B cell (primary cell): Measurements from ENCODE around the gene CASD1. TPM values are rescaled to one million over a fixed set of nuclear protein-coding genes. Genes with fewer than 3 reads are reported as not detected.

Experiments
- ATAC-seq: fragments of 200-7000 bp; cut with Tn5 transposase; one replicate; pipeline ENCODE4 v1.10.0; 2021; ENCODE audit warnings: low read depth, mild to moderate bottlenecking, moderate number of reproducible peaks, moderate library complexity
- CTCF ChIA-PET: fragments of 350-600 bp; sonication (Branson Sonifier 250); formaldehyde crosslinking; loops from one replicate; lab custom pipeline; 2021; ENCODE audit warnings: antibody characterized with exemption, inconsistent platforms; lab: Charles Lee
- POLR2A ChIA-PET: fragments of 350-600 bp; sonication (Branson Sonifier 250); formaldehyde crosslinking; loops from one replicate; lab custom pipeline; 2021; ENCODE audit warnings: antibody characterized with exemption; lab: Charles Lee
- DNase-seq: peaks from one replicate; pipeline ENCODE4 v3.0.0; 2013
- H2AFZ ChIP-seq: 2 replicates; pipeline ENCODE4 v1.6.1; 2012; ENCODE audit warnings: mild to moderate bottlenecking, low read depth, low read length; ENCODE audit not compliant: insufficient read depth, poor library complexity, severe bottlenecking
- H3K27ac ChIP-seq, 2 donors: 1 replicate in 1 of 2; 2 replicates in 1 of 2; pipeline ENCODE4 v1.5.1; 2012 to 2013; ENCODE audit warnings: low read length in 2 of 2, mild to moderate bottlenecking in 2 of 2, moderate library complexity in 1 of 2
- H3K27me3 ChIP-seq, 4 experiments: fragments of 200-600 bp in 1 of 4; sonication (generic) in 1 of 4; replicated peaks in 1 of 4; 1 replicate in 2 of 4; 2 replicates in 2 of 4; pipeline versions ENCODE4 v1.6.1 to v1.7.0; 2013 to 2016; ENCODE audit warnings: low read length in 3 of 4, mild to moderate bottlenecking in 2 of 4, mixed read lengths in 1 of 4, moderate library complexity in 1 of 4; ENCODE audit not compliant: insufficient read depth in 4 of 4, control insufficient read depth in 3 of 4; ENCODE audit errors: control extremely low read depth in 1 of 4
- H3K36me3 ChIP-seq, 2 experiments: replicated peaks in 1 of 2; 1 replicate in 1 of 2; 2 replicates in 1 of 2; pipeline versions ENCODE4 v1.6.1 to v1.7.1; 2013; ENCODE audit warnings: low read length in 1 of 2; ENCODE audit not compliant: insufficient read depth in 2 of 2, control insufficient read depth in 1 of 2; ENCODE audit errors: control extremely low read depth in 1 of 2, extremely low read depth in 1 of 2
- H3K4me1 ChIP-seq, 2 donors: fragments of 200-600 bp in 1 of 2; sonication (generic) in 1 of 2; 1 replicate in 1 of 2; 2 replicates in 1 of 2; pipeline versions ENCODE4 v1.5.1 to v1.6.1; 2013 to 2017; ENCODE audit warnings: low read length in 2 of 2; ENCODE audit not compliant: control insufficient read depth in 2 of 2, insufficient read depth in 2 of 2
- H3K4me2 ChIP-seq: replicated peaks from 2 replicates; pipeline ENCODE3; 2012; ENCODE audit warnings: mild to moderate bottlenecking, low read depth, low read length; ENCODE audit not compliant: poor library complexity, severe bottlenecking
- H3K4me3 ChIP-seq, 5 experiments: fragments of 200-600 bp in 1 of 5; sonication (generic) in 1 of 5; 1 replicate in 3 of 5; 2 replicates in 2 of 5; pipeline versions ENCODE4 v1.5.1 to v1.7.0; 2011 to 2016; ENCODE audit warnings: low read length in 4 of 5, mild to moderate bottlenecking in 4 of 5, low read depth in 2 of 5, control low read depth in 1 of 5, moderate library complexity in 1 of 5; ENCODE audit not compliant: insufficient read depth in 1 of 5; ENCODE audit errors: control extremely low read depth in 1 of 5, extremely low read depth in 1 of 5
- H3K79me2 ChIP-seq: fragments of 200-600 bp; sonication (generic); one replicate; pipeline ENCODE4 v1.6.0; 2016; ENCODE audit warnings: low read length; ENCODE audit not compliant: control insufficient read depth, insufficient read depth
- H3K9ac ChIP-seq: fragments of 200-600 bp; sonication (generic); 2 replicates; pipeline ENCODE4 v1.6.1; 2017; ENCODE audit warnings: mild to moderate bottlenecking, low read length, moderate library complexity
- H3K9me3 ChIP-seq, 3 donors: one replicate each; pipeline versions ENCODE4 v1.6.1 to v1.7.1; 2013; ENCODE audit warnings: low read length in 2 of 3; ENCODE audit not compliant: control insufficient read depth in 2 of 3, insufficient read depth in 1 of 3; ENCODE audit errors: control extremely low read depth in 1 of 3
- H4K20me1 ChIP-seq: 2 replicates; pipeline ENCODE4 v1.6.0; 2012; ENCODE audit warnings: mild to moderate bottlenecking, low read length; ENCODE audit not compliant: insufficient read depth, control insufficient read depth, poor library complexity, severe bottlenecking
- H3K27ac Mint-ChIP-seq: one replicate; pipeline ENCODE4 v1.8.0; 2021; ENCODE audit warnings: mixed read lengths
- H3K27me3 Mint-ChIP-seq: one replicate; pipeline ENCODE4 v1.8.0; 2021; ENCODE audit warnings: mixed read lengths
- H3K4me1 Mint-ChIP-seq: one replicate; pipeline ENCODE4 v1.8.0; 2021; ENCODE audit warnings: mixed read lengths
- H3K4me3 Mint-ChIP-seq: one replicate; pipeline ENCODE4 v1.8.0; 2021; ENCODE audit warnings: mixed read lengths
- H3K9me3 Mint-ChIP-seq: one replicate; pipeline ENCODE4 v1.8.0; 2022; ENCODE audit warnings: mixed read lengths; ENCODE audit not compliant: insufficient read depth
- EZH2 ChIP-seq: IDR thresholded peaks from 2 replicates; pipeline ENCODE4 v1.6.1; 2012; ENCODE audit warnings: borderline replicate concordance, low read depth, mild to moderate bottlenecking, moderate library complexity, low read length; ENCODE audit not compliant: insufficient read depth, poor library complexity, severe bottlenecking
- WGBS: methylation state at CpG from one replicate; pipeline ENCODE4 v1.1.5; 2013; ENCODE audit warnings: missing lambda C conversion rate; ENCODE audit not compliant: insufficient coverage; 5-methylcytosine and 5-hydroxymethylcytosine counted together
- intact Hi-C: fragments of 100-400 bp; cut with micrococcal nuclease; formaldehyde crosslinking; loops from one replicate; pipeline ENCODE4 v1.10.0; 2022
- polyA plus RNA-seq: library from polyadenylated mRNA; depleted of rRNA; stranded (reverse); fragments of >200 nt; gene quantifications from 2 replicates; pipeline ENCODE4 v1.2.3, GENCODE V29; 2012
- small RNA-seq: library from RNA; depleted of rRNA; stranded (forward); fragments of <200 nt; gene quantifications from one replicate; pipeline ENCODE3, GENCODE V24; 2012; ENCODE audit warnings: low replicate concordance, low read depth; ENCODE audit not compliant: insufficient read length
- total RNA-seq, 2 donors: library from RNA; stranded (reverse); fragments of 120-200 nt in 1 of 2; gene quantifications; 1 replicate in 1 of 2; 2 replicates in 1 of 2; pipeline versions ENCODE4 v1.2.3 to v1.2.4, GENCODE V29; 2013 to 2022
- TF ChIP-seq, protein P1 (sequence below): fragments of 200-600 bp; IDR thresholded peaks from one replicate; pipeline ENCODE4 v1.8.0; 2022; ENCODE audit warnings: antibody characterized with exemption, mild to moderate bottlenecking

CASD1 gene
- total and polyA plus RNA-seq, 2 donors (not counting 1 experiment from before 2014, with no cell fraction given): 9.2 to 47.9 TPM

DNA sequence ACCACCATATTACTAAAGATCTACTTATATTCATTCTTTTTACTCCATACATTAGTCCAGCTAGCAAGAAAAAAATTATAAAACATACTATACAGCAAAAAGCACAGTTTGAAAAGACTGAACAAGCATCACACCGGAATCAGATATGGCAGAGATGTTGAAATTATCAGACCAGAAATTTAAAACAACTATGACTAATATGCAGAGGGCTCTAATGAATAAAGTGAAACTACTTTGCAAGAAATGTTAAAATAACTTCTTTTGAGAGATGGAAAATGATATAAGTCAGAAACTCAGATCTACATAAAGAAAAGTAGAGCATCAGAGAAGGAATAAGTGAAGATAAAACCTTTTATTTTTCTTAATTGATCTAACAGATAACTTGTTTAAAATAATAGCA is 95.4 kb downstream of the CASD1 start:
- H3K4me2 ChIP-seq: no peak overlapping the region
- intact Hi-C loops: no loop called here
- ChIA-PET CTCF (no interaction called here), POLR2A (no interaction called here)
- no peaks in the 10 kb centered on the region for H3K79me2 ChIP-seq
- Mint-ChIP-seq H3K4me3 (no peak overlapping the region), H3K9me3 (peaks cover 3% of the 10 kb centered on the region), H3K27ac (no peak overlapping the region), H3K27me3 (peaks cover 5% of the 10 kb centered on the region), H3K4me1 (peaks cover 5% of the 10 kb centered on the region)
- ATAC-seq (no peak), DNase-seq (no peak)
- no peak for TF ChIP-seq EZH2
- TF ChIP-seq, protein P1, sequence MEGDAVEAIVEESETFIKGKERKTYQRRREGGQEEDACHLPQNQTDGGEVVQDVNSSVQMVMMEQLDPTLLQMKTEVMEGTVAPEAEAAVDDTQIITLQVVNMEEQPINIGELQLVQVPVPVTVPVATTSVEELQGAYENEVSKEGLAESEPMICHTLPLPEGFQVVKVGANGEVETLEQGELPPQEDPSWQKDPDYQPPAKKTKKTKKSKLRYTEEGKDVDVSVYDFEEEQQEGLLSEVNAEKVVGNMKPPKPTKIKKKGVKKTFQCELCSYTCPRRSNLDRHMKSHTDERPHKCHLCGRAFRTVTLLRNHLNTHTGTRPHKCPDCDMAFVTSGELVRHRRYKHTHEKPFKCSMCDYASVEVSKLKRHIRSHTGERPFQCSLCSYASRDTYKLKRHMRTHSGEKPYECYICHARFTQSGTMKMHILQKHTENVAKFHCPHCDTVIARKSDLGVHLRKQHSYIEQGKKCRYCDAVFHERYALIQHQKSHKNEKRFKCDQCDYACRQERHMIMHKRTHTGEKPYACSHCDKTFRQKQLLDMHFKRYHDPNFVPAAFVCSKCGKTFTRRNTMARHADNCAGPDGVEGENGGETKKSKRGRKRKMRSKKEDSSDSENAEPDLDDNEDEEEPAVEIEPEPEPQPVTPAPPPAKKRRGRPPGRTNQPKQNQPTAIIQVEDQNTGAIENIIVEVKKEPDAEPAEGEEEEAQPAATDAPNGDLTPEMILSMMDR: no peak
- H3K27me3 ChIP-seq: no peaks in the 10 kb centered on the region
- H3K4me3 ChIP-seq: no peak overlapping the region
- H3K27ac ChIP-seq: no peak overlapping the region
- no peak overlapping the region for H2AFZ ChIP-seq
- no peaks in the 10 kb centered on the region for H3K4me1 ChIP-seq
- H3K36me3 ChIP-seq: no peaks in the 10 kb centered on the region
- no peaks in the 10 kb centered on the region for H4K20me1 ChIP-seq
- H3K9ac ChIP-seq: no peak overlapping the region
- WGBS: no CpG with 5 or more reads among the region's 1 CpG
- H3K9me3 ChIP-seq: peaks cover 0 to 7% (median 0%) of the 10 kb centered on the region in 3 donors

Small RNA genes lying within 50 kb of the gene (small RNA-seq; reads per million reads assigned to genes)
- not detected for gene RNU6-1328P

Other genes with a start within 250 kb of the CASD1 start
- gene COL1A2, start 114.9 kb upstream of the CASD1 start, total RNA-seq: 0.12 and 0.47 TPM in 2 replicates
- 0.23 and 0.46 TPM in 2 replicates for gene COL1A2, start 114.9 kb upstream of the CASD1 start, polyA plus RNA-seq
- gene SGCE, start 146.3 kb downstream of the CASD1 start, total RNA-seq: 11.7 and 13.0 TPM in 2 replicates
- gene SGCE, start 146.3 kb downstream of the CASD1 start, polyA plus RNA-seq: 8.9 and 13.5 TPM in 2 replicates